K562 (cell line): ENCODE measurements around the gene HAUS7. TPM values are rescaled to one million over a fixed set of nuclear protein-coding genes. Genes with fewer than 3 reads are reported as not detected.

ENCODE experiments used
- ATAC-seq: fragments of 200-7000 bp; cut with Tn5 transposase; 3 replicates; pipeline ENCODE4 v1.9.1; 2020; ENCODE audit warnings: moderate library complexity
- BruUV-seq: library from RNA; stranded (reverse); fragments of 400-500 nt; replicated peaks from 2 replicates; lab custom pipeline; 2021; lab: Mats Ljungman, UMichigan
- CTCF ChIA-PET: fragments of 300-600 bp; formaldehyde crosslinking; extraction: SDS; loops from one replicate; lab custom pipeline; 2021; ENCODE audit warnings: low intra/inter-chr PET ratio; lab: Yijun Ruan, JAX
- POLR2A ChIA-PET: fragments of 300-600, 350-650 bp; sonication (Branson Sonifier 250); formaldehyde crosslinking; extraction: SDS; loops from one replicate; lab custom pipeline; 2021; ENCODE audit warnings: antibody characterized with exemption, inconsistent platforms; lab: Yijun Ruan, JAX
- DNase-seq, 4 experiments: peaks; one replicate each; pipeline versions ENCODE4 v3.0.0 to v3.0.0-alpha.2; 2011 to 2018; ENCODE audit warnings: low spot score in 3 of 4, mixed read lengths in 3 of 4; ENCODE audit errors: extremely low read depth in 1 of 4
- FAIRE-seq: peaks from 2 replicates; lab custom pipeline; 2011; peaks lifted over from hg19 to GRCh38; lab: Jason Lieb, UNC
- H2AFZ ChIP-seq: 2 replicates; pipeline ENCODE4 v1.6.0; 2011; ENCODE audit warnings: low read depth, low read length, control low read depth, inconsistent platforms
- H3K27ac ChIP-seq: fragments of 200-600 bp; 3 replicates; pipeline ENCODE4 v1.8.0; 2011; ENCODE audit warnings: low read depth, mild to moderate bottlenecking, control low read depth, inconsistent platforms, low read length, moderate library complexity, mixed read lengths; ENCODE audit errors: extremely low read depth
- H3K27me3 ChIP-seq, 2 experiments: fragments of 300-600 bp in 1 of 2; 2 replicates in 1 of 2; 3 replicates in 1 of 2; pipeline versions ENCODE4 v1.6.0 to v1.8.0; 2011; ENCODE audit warnings: inconsistent platforms in 2 of 2, low read length in 2 of 2, mild to moderate bottlenecking in 1 of 2, mixed read lengths in 1 of 2, moderate library complexity in 1 of 2; ENCODE audit not compliant: control insufficient read depth in 2 of 2, insufficient read depth in 2 of 2
- H3K36me3 ChIP-seq: fragments of 300-600 bp; 3 replicates; pipeline ENCODE4 v1.8.0; 2011; ENCODE audit warnings: mild to moderate bottlenecking, low read length, inconsistent platforms; ENCODE audit not compliant: control insufficient read depth, insufficient read depth
- H3K4me1 ChIP-seq, 2 experiments: fragments of 200-600 bp in 1 of 2; replicated peaks in 1 of 2; 2 replicates in 1 of 2; 3 replicates in 1 of 2; pipeline versions ENCODE4 v1.5.1 to v1.8.0; 2011; ENCODE audit warnings: inconsistent platforms in 2 of 2, low read length in 2 of 2, mild to moderate bottlenecking in 1 of 2, mixed read lengths in 1 of 2, moderate library complexity in 1 of 2; ENCODE audit not compliant: control insufficient read depth in 2 of 2, insufficient read depth in 2 of 2
- H3K4me2 ChIP-seq: 2 replicates; pipeline ENCODE4 v1.6.1; 2011; ENCODE audit warnings: low read length, control low read depth, inconsistent platforms, mixed read lengths; ENCODE audit not compliant: insufficient read depth
- H3K4me3 ChIP-seq: fragments of 200-600 bp; sonication (generic), shearing (Covaris generic); 2 replicates; pipeline ENCODE4 v1.5.1; 2016; ENCODE audit warnings: control low read depth, inconsistent platforms
- H3K79me2 ChIP-seq: fragments of 200-600 bp; 3 replicates; pipeline ENCODE4 v1.8.0; 2011; ENCODE audit warnings: low read length, inconsistent platforms; ENCODE audit not compliant: control insufficient read depth, insufficient read depth
- H3K9ac ChIP-seq, 2 experiments: 2 replicates each; pipeline versions ENCODE4 v1.6.0 to v1.6.1; 2011; ENCODE audit warnings: low read depth in 2 of 2, low read length in 2 of 2, control low read depth in 1 of 2, inconsistent platforms in 1 of 2, mild to moderate bottlenecking in 1 of 2, mixed read lengths in 1 of 2; ENCODE audit not compliant: insufficient read depth in 1 of 2
- H3K9me1 ChIP-seq: one replicate; pipeline ENCODE4 v1.6.0; 2011; ENCODE audit warnings: inconsistent platforms, mild to moderate bottlenecking, low read length, moderate library complexity; ENCODE audit not compliant: control insufficient read depth, insufficient read depth
- H3K9me3 ChIP-seq: replicated peaks from 2 replicates; pipeline ENCODE4 v1.5.1; 2011; ENCODE audit warnings: low read depth, low read length, inconsistent platforms; ENCODE audit not compliant: control insufficient read depth, insufficient read depth
- H4K20me1 ChIP-seq: replicated peaks from 2 replicates; pipeline ENCODE4 v1.6.1; 2011; ENCODE audit warnings: low read length, inconsistent platforms, mixed read lengths; ENCODE audit not compliant: control insufficient read depth, insufficient read depth
- ARID2 ChIP-seq: fragments of 450-650 bp; IDR thresholded peaks from 2 replicates; pipeline ENCODE4 v1.6.1; 2017; ENCODE audit warnings: antibody characterized with exemption, mild to moderate bottlenecking
- ASH1L ChIP-seq: fragments of 450-650 bp; IDR thresholded peaks from 2 replicates; pipeline ENCODE4 v1.6.1; 2018; ENCODE audit warnings: borderline replicate concordance, mild to moderate bottlenecking, low read depth; ENCODE audit not compliant: partially characterized antibody
- ATF7 ChIP-seq: fragments of 450-650 bp; IDR thresholded peaks from 2 replicates; pipeline ENCODE4 v1.7.1; 2014; ENCODE audit warnings: mild to moderate bottlenecking, moderate library complexity
- BCOR ChIP-seq: fragments of 450-650 bp; IDR thresholded peaks from 2 replicates; pipeline ENCODE4 v1.6.1; 2016
- PTBP1 ChIP-seq: fragments of 200-400 bp; formaldehyde crosslinking; IDR thresholded peaks from 2 replicates; pipeline ENCODE4 v1.6.1; 2017; ENCODE audit warnings: low read depth, low read length
- ZNF140 ChIP-seq: fragments of 250-450 bp; sonication (Bioruptor Pico); IDR thresholded peaks from 2 replicates; pipeline ENCODE4 v1.8.0; 2021; ENCODE audit warnings: moderate library complexity, mild to moderate bottlenecking, inconsistent platforms
- ZNF174 ChIP-seq: fragments of 250-450 bp; sonication (Bioruptor Pico); IDR thresholded peaks from 2 replicates; pipeline ENCODE4 v1.4.0; 2020; ENCODE audit warnings: mild to moderate bottlenecking
- ZNF24 ChIP-seq: fragments of 450-650 bp; IDR thresholded peaks from 2 replicates; pipeline ENCODE4 v1.6.1; 2016
- WGBS: fragments of 100-300 bp; shearing (Covaris generic); methylation state at CpG from one replicate; pipeline ENCODE4 v1.1.6; 2016; ENCODE audit warnings: low coverage, mixed read lengths; ENCODE audit not compliant: insufficient coverage; ENCODE audit errors: missing lambda C conversion rate; 5-methylcytosine and 5-hydroxymethylcytosine counted together
- in situ Hi-C: fragments of 300-500 bp; cut with MboI; formaldehyde crosslinking; loops from 4 replicates; pipeline ENCODE4 v1.15.0; 2018; ENCODE audit warnings: inconsistent platforms, mixed read lengths
- intact Hi-C: fragments of 100-400 bp; cut with micrococcal nuclease; formaldehyde crosslinking; loops from 2 replicates; pipeline ENCODE4 v1.14.2; 2022
- polyA plus RNA-seq, 8 experiments: library from polyadenylated mRNA; depleted of rRNA in 4 of 8; stranded (reverse) in 5 of 8; unstranded in 3 of 8; fragments of >200 nt; fragmentation: Nextera tagmentation in 2 of 8; fragmentation: Illumina TruSeq in 1 of 8; extraction: Ambion mirVana in 2 of 8; extraction: Trizol in 1 of 8; gene quantifications; 2 replicates each; pipeline versions ENCODE4 v1.2.1 to v1.2.3, GENCODE V29; 2011 to 2014; ENCODE audit warnings: inconsistent platforms in 1 of 8, missing spikeins in 1 of 8
- total RNA-seq, 7 experiments: library from RNA; depleted of rRNA in 6 of 7; stranded (reverse); fragments of >200 nt in 6 of 7; fragmentation: Illumina TruSeq in 2 of 7; extraction: Trizol in 2 of 7; gene quantifications; 2 replicates each; pipeline versions ENCODE4 v1.2.1 to v1.2.3, GENCODE V29; 2011 to 2021; ENCODE audit warnings: low replicate concordance in 1 of 7
- TF ChIP-seq, protein P1 (sequence below): fragments of 450-650 bp; formaldehyde crosslinking; IDR thresholded peaks from 2 replicates; pipeline ENCODE4 v1.4.0; 2022; ENCODE audit warnings: mild to moderate bottlenecking, moderate library complexity
- TF ChIP-seq, protein P2 (sequence below): fragments of 450-650 bp; IDR thresholded peaks from 2 replicates; pipeline ENCODE4 v1.6.1; 2016; ENCODE audit warnings: missing biosample characterization, missing genetic modification characterization
- TF ChIP-seq, protein P3 (sequence below): sonication (generic); formaldehyde crosslinking; IDR thresholded peaks from 2 replicates; pipeline ENCODE4 v1.8.0; 2022; ENCODE audit warnings: mild to moderate bottlenecking, missing genetic modification reagents

The HAUS7 gene
- total and polyA plus RNA-seq, 9 of the 15 experiments (the other 6 are each of a cell fraction or from before 2014, with no cell fraction given) = 10.0 to 94.9 (median 48.8) TPM

DNA sequence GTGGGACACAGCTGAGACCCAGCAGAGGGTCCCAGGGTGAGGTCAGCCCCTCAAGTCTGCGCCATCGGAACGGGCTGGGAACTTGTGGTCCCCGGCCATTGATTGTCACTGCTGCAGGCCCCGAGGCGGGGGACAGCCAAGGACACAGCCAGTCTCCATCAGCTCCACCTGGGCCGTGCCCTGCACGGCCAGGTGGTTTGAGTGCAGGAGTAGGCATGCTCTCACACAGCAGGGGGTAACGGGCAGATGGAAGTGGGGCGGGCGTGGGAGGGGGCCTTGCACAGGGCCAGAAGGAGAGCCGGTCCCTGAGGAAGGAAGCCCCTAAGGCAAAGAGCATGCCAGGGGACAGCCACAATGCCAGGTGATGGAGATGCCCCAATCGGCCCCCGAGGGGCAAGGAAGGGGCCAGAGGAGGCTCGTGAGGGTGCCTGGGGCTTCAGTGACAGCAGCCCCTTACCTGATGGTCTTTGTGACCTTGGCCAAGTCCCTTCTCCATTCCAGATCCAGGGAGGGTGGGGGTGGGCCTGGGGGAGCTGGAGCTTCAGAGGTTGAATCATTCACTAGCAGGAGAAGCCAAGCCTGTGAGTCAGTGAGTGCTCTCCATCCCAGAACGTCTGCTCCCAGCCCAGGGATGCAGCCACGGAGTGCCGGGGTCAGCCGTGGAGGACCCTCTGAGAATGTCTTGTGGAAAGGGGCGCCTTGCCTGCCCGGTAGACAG is 49.4 kb upstream of the HAUS7 start:
- H3K36me3 ChIP-seq = no peaks in the 10 kb centered on the region
- TF ChIP-seq BCOR = no peak
- no peak for TF ChIP-seq ARID2
- no peak overlapping the region for H3K9ac ChIP-seq
- WGBS = 6% methylated on average over 4 of the region's 21 CpGs
- peaks cover 6 to 39% of the 10 kb centered on the region in 2 experiments; a peak in 4 of 5 replicates for H3K27me3 ChIP-seq
- DNase-seq (no peak), FAIRE-seq (no peak), ATAC-seq (no peak)
- ChIA-PET POLR2A (no interaction called here), CTCF (no interaction called here)
- in situ Hi-C loops = no loop called here
- H3K79me2 ChIP-seq = no peaks in the 10 kb centered on the region
- no peak overlapping the region for H3K27ac ChIP-seq
- H4K20me1 ChIP-seq = no peaks in the 10 kb centered on the region
- H2AFZ ChIP-seq = no peak overlapping the region
- H3K9me1 ChIP-seq = no peaks in the 10 kb centered on the region
- H3K4me1 ChIP-seq = peaks cover 0 to 6% of the 10 kb centered on the region in 2 experiments; a peak in 2 of 5 replicates
- H3K4me3 ChIP-seq = no peak overlapping the region
- H3K9me3 ChIP-seq = no peaks in the 10 kb centered on the region
- BruUV-seq = no TSS peak
- intact Hi-C loops = no loop called here
- no peak overlapping the region for H3K4me2 ChIP-seq

DNA sequence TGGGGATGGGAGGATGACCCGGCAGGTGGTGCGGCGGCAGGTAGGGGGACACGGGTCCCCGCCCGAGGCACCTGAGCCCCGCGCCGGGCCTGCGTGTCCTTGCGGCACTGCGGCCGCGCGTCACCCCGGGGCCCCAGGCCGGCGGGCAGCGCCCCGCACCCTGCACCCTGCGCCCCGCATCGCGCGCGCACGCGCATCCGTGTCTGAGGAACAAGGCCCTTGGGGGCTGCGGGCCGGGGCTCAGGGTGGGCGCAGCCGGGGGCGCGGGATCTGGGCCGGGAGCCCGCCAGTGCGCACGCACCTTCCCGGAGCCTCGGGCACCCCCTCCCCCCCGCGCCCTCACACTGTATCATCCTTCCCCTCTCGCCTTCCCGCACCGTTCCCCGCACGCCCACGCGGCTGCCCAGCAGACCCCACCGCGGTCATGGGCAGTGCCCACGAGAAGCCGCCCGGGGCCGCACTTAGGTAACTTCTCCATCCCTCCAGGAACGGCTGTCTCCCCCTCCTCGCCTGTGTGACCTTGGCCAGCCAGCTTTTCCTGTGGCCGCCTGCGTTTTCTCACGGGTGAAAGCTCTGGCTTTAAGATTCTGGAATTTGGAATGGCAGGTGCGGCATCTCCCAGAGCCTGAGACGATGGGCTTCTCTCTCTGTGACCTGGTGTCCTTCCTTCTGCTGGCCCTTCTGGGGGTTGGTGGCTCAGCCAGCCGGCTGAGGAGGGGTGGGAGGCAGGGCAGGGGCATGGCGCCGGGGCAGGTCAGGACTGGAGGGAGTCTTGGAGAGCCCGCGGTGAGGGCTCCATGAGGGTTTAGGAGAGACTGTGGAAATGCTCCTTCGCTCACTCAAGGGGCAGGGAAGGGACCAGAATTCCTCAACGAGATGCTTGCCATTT is 47.8 kb upstream of the HAUS7 start:
- no peak for FAIRE-seq
- TF ChIP-seq ZNF174 (CRISPR knock-in tag) = no peak
- TF ChIP-seq, protein P1, sequence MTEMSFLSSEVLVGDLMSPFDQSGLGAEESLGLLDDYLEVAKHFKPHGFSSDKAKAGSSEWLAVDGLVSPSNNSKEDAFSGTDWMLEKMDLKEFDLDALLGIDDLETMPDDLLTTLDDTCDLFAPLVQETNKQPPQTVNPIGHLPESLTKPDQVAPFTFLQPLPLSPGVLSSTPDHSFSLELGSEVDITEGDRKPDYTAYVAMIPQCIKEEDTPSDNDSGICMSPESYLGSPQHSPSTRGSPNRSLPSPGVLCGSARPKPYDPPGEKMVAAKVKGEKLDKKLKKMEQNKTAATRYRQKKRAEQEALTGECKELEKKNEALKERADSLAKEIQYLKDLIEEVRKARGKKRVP (CRISPR knock-in tag) = no peak
- TF ChIP-seq ASH1L = no peak
- TF ChIP-seq, protein P2, sequence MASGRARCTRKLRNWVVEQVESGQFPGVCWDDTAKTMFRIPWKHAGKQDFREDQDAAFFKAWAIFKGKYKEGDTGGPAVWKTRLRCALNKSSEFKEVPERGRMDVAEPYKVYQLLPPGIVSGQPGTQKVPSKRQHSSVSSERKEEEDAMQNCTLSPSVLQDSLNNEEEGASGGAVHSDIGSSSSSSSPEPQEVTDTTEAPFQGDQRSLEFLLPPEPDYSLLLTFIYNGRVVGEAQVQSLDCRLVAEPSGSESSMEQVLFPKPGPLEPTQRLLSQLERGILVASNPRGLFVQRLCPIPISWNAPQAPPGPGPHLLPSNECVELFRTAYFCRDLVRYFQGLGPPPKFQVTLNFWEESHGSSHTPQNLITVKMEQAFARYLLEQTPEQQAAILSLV = no peak
- no peak for TF ChIP-seq ATF7
- no peak for TF ChIP-seq ZNF24
- TF ChIP-seq PTBP1 = no peak
- TF ChIP-seq ZNF140 (CRISPR knock-in tag) = no peak
- TF ChIP-seq, protein P3, sequence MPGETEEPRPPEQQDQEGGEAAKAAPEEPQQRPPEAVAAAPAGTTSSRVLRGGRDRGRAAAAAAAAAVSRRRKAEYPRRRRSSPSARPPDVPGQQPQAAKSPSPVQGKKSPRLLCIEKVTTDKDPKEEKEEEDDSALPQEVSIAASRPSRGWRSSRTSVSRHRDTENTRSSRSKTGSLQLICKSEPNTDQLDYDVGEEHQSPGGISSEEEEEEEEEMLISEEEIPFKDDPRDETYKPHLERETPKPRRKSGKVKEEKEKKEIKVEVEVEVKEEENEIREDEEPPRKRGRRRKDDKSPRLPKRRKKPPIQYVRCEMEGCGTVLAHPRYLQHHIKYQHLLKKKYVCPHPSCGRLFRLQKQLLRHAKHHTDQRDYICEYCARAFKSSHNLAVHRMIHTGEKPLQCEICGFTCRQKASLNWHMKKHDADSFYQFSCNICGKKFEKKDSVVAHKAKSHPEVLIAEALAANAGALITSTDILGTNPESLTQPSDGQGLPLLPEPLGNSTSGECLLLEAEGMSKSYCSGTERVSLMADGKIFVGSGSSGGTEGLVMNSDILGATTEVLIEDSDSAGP (CRISPR knock-in tag) = no peak
- ChIA-PET CTCF (no interaction called here), POLR2A (no interaction called here)
- Histone ChIP-seq H3K4me1 (peaks cover 0 to 6% of the 10 kb centered on the region in 2 experiments; a peak in 2 of 5 replicates), H3K36me3 (no peaks in the 10 kb centered on the region), H3K9me3 (no peaks in the 10 kb centered on the region), H3K9me1 (no peaks in the 10 kb centered on the region), H3K27ac (no peak overlapping the region), H3K27me3 (peaks cover 2 to 33% of the 10 kb centered on the region in 2 experiments; a peak in 3 of 5 replicates), H3K9ac (no peak overlapping the region), H3K4me3 (no peak overlapping the region), H3K4me2 (no peak overlapping the region), H3K79me2 (no peaks in the 10 kb centered on the region), H2AFZ (no peak overlapping the region), H4K20me1 (no peaks in the 10 kb centered on the region)
- in situ Hi-C loops = no loop called here
- 3% methylated on average over 5 of the region's 70 CpGs for WGBS
- intact Hi-C loops = no loop called here
- BruUV-seq = no TSS peak
- no peak for DNase-seq
- ATAC-seq = no peak
